ENCODE results near the gene FMR1.
A peak's percentile ranks its signal among the peaks of the same experiment; 100 is the strongest.

The FMR1 gene

GRCh38 chrX:147911192-147912022 is at the start of gene FMR1:
Gene FMR1, plus strand, starts transcription at chrX:147911919. Its CDS starts 261 bp downstream, at chrX:147912180.
- peak; percentile 97 for DNase-seq

- no peak for DNase-seq
Observed at GRCh38 chrX:147875866-147876596, 35.7 kb upstream of the FMR1 start.

- DNase-seq: no peak
Observed at GRCh38 chrX:147876849-147877646, 34.7 kb upstream of the FMR1 start.

- DNase-seq: no peak
Observed at GRCh38 chrX:147877726-147878125, 34.0 kb upstream of the FMR1 start.

- no peak for DNase-seq
Observed at GRCh38 chrX:147884958-147885357, 26.8 kb upstream of the FMR1 start.

GRCh38 chrX:147890756-147891155 is 21.0 kb upstream of the FMR1 start:
- no peak for DNase-seq

- no peak for DNase-seq
Observed at GRCh38 chrX:147891896-147892295, 19.8 kb upstream of the FMR1 start.

- no peak for DNase-seq
Observed at GRCh38 chrX:147893741-147894140, 18.0 kb upstream of the FMR1 start.

- no peak for DNase-seq
Observed at GRCh38 chrX:147894366-147894963, 17.3 kb upstream of the FMR1 start.

GRCh38 chrX:147897117-147897516 is 14.6 kb upstream of the FMR1 start:
- DNase-seq: no peak

GRCh38 chrX:147898951-147899350 is 12.8 kb upstream of the FMR1 start:
- no peak for DNase-seq

GRCh38 chrX:147899379-147900114 is 12.2 kb upstream of the FMR1 start:
- no peak for DNase-seq

- no peak for DNase-seq
Observed at GRCh38 chrX:147900349-147900748, 11.4 kb upstream of the FMR1 start.

- no peak for DNase-seq
Observed at GRCh38 chrX:147901461-147902126, 10.1 kb upstream of the FMR1 start.

GRCh38 chrX:147902270-147902669 is 9.4 kb upstream of the FMR1 start:
- no peak for DNase-seq

GRCh38 chrX:147908106-147908505 is 3.6 kb upstream of the FMR1 start:
- no peak for DNase-seq

GRCh38 chrX:147910607-147911006 is 1.1 kb upstream of the FMR1 start:
- peak; percentile 78 for DNase-seq

- DNase-seq: peak; percentile 43
Observed at GRCh38 chrX:147912093-147912801, 528 bp downstream of the FMR1 start.

- no peak for DNase-seq
Observed at GRCh38 chrX:147913570-147913969, 1.9 kb downstream of the FMR1 start.

- no peak for DNase-seq
Observed at GRCh38 chrX:147914591-147914990, 2.9 kb downstream of the FMR1 start.

GRCh38 chrX:147916375-147916968 is 4.8 kb downstream of the FMR1 start:
- no peak for DNase-seq
